K562 (cell line): ENCODE data around the gene NME4. TPM values are rescaled to one million over a fixed set of nuclear protein-coding genes. Genes with fewer than 3 reads are reported as not detected.

Source experiments
- CCNT2 ChIP-seq: IDR thresholded peaks from 2 replicates; pipeline ENCODE4 v1.6.1; 2011; ENCODE audit warnings: borderline replicate concordance, low read depth, mild to moderate bottlenecking, moderate library complexity, mixed read lengths, low read length; ENCODE audit not compliant: insufficient read length; ENCODE audit errors: extremely low read depth
- CXXC5 ChIP-seq: fragments of 250-450 bp; sonication (Bioruptor Pico); IDR thresholded peaks from 2 replicates; pipeline ENCODE4 v1.8.0; 2022; ENCODE audit warnings: inconsistent platforms, mild to moderate bottlenecking, moderate library complexity
- ELK3 ChIP-seq: fragments of 450-650 bp; formaldehyde crosslinking; IDR thresholded peaks from 2 replicates; pipeline ENCODE4 v1.4.0; 2020; ENCODE audit warnings: mild to moderate bottlenecking
- FOSL1 ChIP-seq: fragments of 200-800 bp; sonication (Bioruptor generic); conservative IDR thresholded peaks from 2 replicates; pipeline ENCODE4 v1.6.1; 2016; ENCODE audit warnings: missing genetic modification characterization, missing compliant biosample characterization
- FOXA1 ChIP-seq: fragments of 450-650 bp; IDR thresholded peaks from 2 replicates; pipeline ENCODE4 v1.6.1; 2016; ENCODE audit warnings: mild to moderate bottlenecking, borderline replicate concordance
- FOXA3 ChIP-seq, 2 experiments: fragments of 450-650 bp in 1 of 2; sonication (generic) in 1 of 2; formaldehyde crosslinking; IDR thresholded peaks in 1 of 2; conservative IDR thresholded peaks in 1 of 2; 2 replicates each; pipeline versions ENCODE4 v1.4.0 to v1.8.0; 2020 to 2022; ENCODE audit warnings: mild to moderate bottlenecking in 2 of 2, missing genetic modification reagents in 1 of 2
- GTF2E2 ChIP-seq: fragments of 200-800 bp; sonication (Bioruptor generic); IDR thresholded peaks from 2 replicates; pipeline ENCODE4 v1.6.1; 2016; ENCODE audit warnings: missing genetic modification characterization, missing compliant biosample characterization
- KDM1A ChIP-seq, 2 experiments: fragments of 450-650 bp; IDR thresholded peaks; 2 replicates each; pipeline ENCODE4 v1.6.1; 2016; ENCODE audit warnings: mild to moderate bottlenecking in 2 of 2
- MCM5 ChIP-seq: fragments of 450-650 bp; IDR thresholded peaks from 2 replicates; pipeline ENCODE4 v1.6.1; 2016; ENCODE audit warnings: low read depth
- MECOM ChIP-seq: fragments of 250-450 bp; sonication (Bioruptor Pico); IDR thresholded peaks from 2 replicates; pipeline ENCODE4 v1.8.0; 2022; ENCODE audit warnings: inconsistent platforms
- MED1 ChIP-seq: sonication (generic); formaldehyde crosslinking; IDR thresholded peaks from 2 replicates; pipeline ENCODE4 v1.8.1; 2023; ENCODE audit warnings: missing genetic modification reagents, borderline replicate concordance
- MEIS2 ChIP-seq: fragments of 450-650 bp; IDR thresholded peaks from 2 replicates; pipeline ENCODE4 v1.6.1; 2014; ENCODE audit warnings: mild to moderate bottlenecking; ENCODE audit not compliant: partially characterized antibody
- MLLT1 ChIP-seq, 2 experiments: fragments of 450-650 bp; IDR thresholded peaks; 2 replicates each; pipeline ENCODE4 v1.6.1; 2016
- MLX ChIP-seq, 2 experiments: fragments of 450-650 bp in 1 of 2; sonication (generic) in 1 of 2; formaldehyde crosslinking; conservative IDR thresholded peaks; 2 replicates each; pipeline versions ENCODE4 v1.4.0 to v1.8.1; 2020 to 2022; ENCODE audit warnings: mild to moderate bottlenecking in 1 of 2, missing genetic modification reagents in 1 of 2
- MTF1 ChIP-seq: fragments of 250-450 bp; sonication (Bioruptor Pico); IDR thresholded peaks from 2 replicates; pipeline ENCODE4 v1.9.0; 2021; ENCODE audit warnings: moderate library complexity, mild to moderate bottlenecking, inconsistent platforms, borderline replicate concordance
- POLR2AphosphoS2 ChIP-seq: IDR thresholded peaks from 2 replicates; pipeline ENCODE4 v1.6.1; 2012; ENCODE audit warnings: low read length, improper control_type of control experiment
- PRPF4 ChIP-seq: fragments of 200-400 bp; formaldehyde crosslinking; IDR thresholded peaks from one replicate; pipeline ENCODE4 v1.6.1; 2017; ENCODE audit warnings: low read length, low read depth, mild to moderate bottlenecking; ENCODE audit not compliant: insufficient read depth, poor library complexity, severe bottlenecking
- RCOR1 ChIP-seq, 2 experiments: IDR thresholded peaks; 2 replicates each; pipeline ENCODE4 v1.6.1; 2012; ENCODE audit warnings: low read depth in 2 of 2, low read length in 2 of 2, borderline replicate concordance in 1 of 2, improper control_type of control experiment in 1 of 2
- THAP7 ChIP-seq: fragments of 250-450 bp; sonication (Bioruptor Pico); IDR thresholded peaks from 2 replicates; pipeline ENCODE4 v1.5.0; 2021
- ZFX ChIP-seq: sonication (generic); formaldehyde crosslinking; IDR thresholded peaks from 2 replicates; pipeline ENCODE4 v1.8.0; 2022; ENCODE audit warnings: mild to moderate bottlenecking, missing genetic modification reagents, moderate library complexity
- ZNF24 ChIP-seq: fragments of 450-650 bp; IDR thresholded peaks from 2 replicates; pipeline ENCODE4 v1.6.1; 2016
- ZNF449 ChIP-seq: fragments of 250-450 bp; sonication (Bioruptor Pico); IDR thresholded peaks from 2 replicates; pipeline ENCODE4 v1.8.0; 2022; ENCODE audit warnings: moderate library complexity, mild to moderate bottlenecking, inconsistent platforms
- ZNF830 ChIP-seq: fragments of 250-450 bp; sonication (Bioruptor Pico); IDR thresholded peaks from 2 replicates; pipeline ENCODE4 v1.5.0; 2021; ENCODE audit warnings: mild to moderate bottlenecking
- polyA plus RNA-seq, 8 experiments: library from polyadenylated mRNA; depleted of rRNA in 4 of 8; stranded (reverse) in 5 of 8; unstranded in 3 of 8; fragments of >200 nt; fragmentation: Nextera tagmentation in 2 of 8; fragmentation: Illumina TruSeq in 1 of 8; extraction: Ambion mirVana in 2 of 8; extraction: Trizol in 1 of 8; gene quantifications; 2 replicates each; pipeline versions ENCODE4 v1.2.1 to v1.2.3, GENCODE V29; 2011 to 2014; ENCODE audit warnings: inconsistent platforms in 1 of 8, missing spikeins in 1 of 8
- total RNA-seq, 7 experiments: library from RNA; depleted of rRNA in 6 of 7; stranded (reverse); fragments of >200 nt in 6 of 7; fragmentation: Illumina TruSeq in 2 of 7; extraction: Trizol in 2 of 7; gene quantifications; 2 replicates each; pipeline versions ENCODE4 v1.2.1 to v1.2.3, GENCODE V29; 2011 to 2021; ENCODE audit warnings: low replicate concordance in 1 of 7

Gene NME4
- total and polyA plus RNA-seq, 9 of the 15 experiments (the other 6 are each of a cell fraction or from before 2014, with no cell fraction given): 15.4 to 264 (median 139) TPM

- TF ChIP-seq FOXA3 (CRISPR knock-in tag; conservative IDR thresholded peaks at IDR 0.05 in 1 of 2, IDR thresholded peaks at IDR 0.05 in 1 of 2) (no peak), ZNF24 (no peak), POLR2AphosphoS2 (0 out of 2 replicates have a peak, but pooled peaks have one; percentile 20), KDM1A (IDR thresholded peaks at IDR 0.05) (peak in 1 of 2 experiments; percentile 27; a peak in 1 of 4 replicates), CCNT2 (no peak), CXXC5 (0 out of 2 replicates have a peak, but pooled peaks have one; percentile 20), PRPF4 (no peak), ZNF449 (CRISPR knock-in tag) (no peak), ZNF830 (CRISPR knock-in tag) (no peak), MECOM (CRISPR knock-in tag) (no peak), MLLT1 (IDR thresholded peaks at IDR 0.05) (no peak), GTF2E2 (tag) (no peak), FOXA1 (no peak), FOSL1 (tag) (no peak), ZFX (peak; percentile 57), MCM5 (no peak), ELK3 (CRISPR knock-in tag) (no peak), THAP7 (CRISPR knock-in tag) (no peak), MED1 (CRISPR knock-in tag) (no peak), MTF1 (no peak), RCOR1 (IDR thresholded peaks at IDR 0.05; ENCODE audit: borderline replicate concordance in 1 of 2, low read depth in 2 of 2, low read length in 2 of 2) (no peak), MLX (CRISPR knock-in tag; conservative IDR thresholded peaks at IDR 0.05) (no peak), MEIS2 (no peak)
Observed at GRCh38 chr16:398561-399339, 1.8 kb downstream of the NME4 start (continued).
